ENCODE measurements around the gene EPC2.

- no peak for TF ChIP-seq MAX (IDR thresholded peaks at IDR 0.05; ENCODE audit: low read depth, low read length)
- TF ChIP-seq CTCF (IDR thresholded peaks at IDR 0.05; ENCODE audit: low read depth, low read length), result no peak
These were observed 182.2 kb downstream of the EPC2 start for GRCh38 chr2:148826791-148827190.
